Measurements from ENCODE around the gene CCR7. TPM values are rescaled to one million over a fixed set of nuclear protein-coding genes. Genes with fewer than 3 reads are reported as not detected.

CCR7 gene
- total RNA-seq, 4 donors from 2014 or later, result 1.5 TPM; not detected in 3

DNA sequence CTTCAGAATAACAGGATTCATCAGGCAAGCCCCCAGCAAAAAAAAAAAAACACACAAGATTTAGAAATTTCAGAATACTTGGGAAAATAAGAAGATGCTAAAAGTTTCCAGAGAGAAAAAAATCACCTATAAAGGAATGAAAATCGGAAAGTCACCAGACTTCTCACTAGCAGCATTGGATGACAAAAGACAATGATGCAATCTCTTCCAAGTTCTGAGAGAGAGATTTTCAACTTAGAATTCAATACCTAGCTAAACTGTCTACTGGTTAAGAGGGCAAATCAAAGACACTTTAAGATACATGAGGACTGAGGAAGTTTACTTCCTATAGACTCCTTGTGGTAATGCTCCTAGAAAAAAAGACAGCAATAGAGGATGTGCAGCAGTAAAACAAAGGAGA lies 40.0 kb downstream of the CCR7 start:
- TF ChIP-seq POLR2A (IDR thresholded peaks at IDR 0.05) (no peak), EP300 (IDR thresholded peaks at IDR 0.05) (no peak)
- TF ChIP-seq, protein P1, sequence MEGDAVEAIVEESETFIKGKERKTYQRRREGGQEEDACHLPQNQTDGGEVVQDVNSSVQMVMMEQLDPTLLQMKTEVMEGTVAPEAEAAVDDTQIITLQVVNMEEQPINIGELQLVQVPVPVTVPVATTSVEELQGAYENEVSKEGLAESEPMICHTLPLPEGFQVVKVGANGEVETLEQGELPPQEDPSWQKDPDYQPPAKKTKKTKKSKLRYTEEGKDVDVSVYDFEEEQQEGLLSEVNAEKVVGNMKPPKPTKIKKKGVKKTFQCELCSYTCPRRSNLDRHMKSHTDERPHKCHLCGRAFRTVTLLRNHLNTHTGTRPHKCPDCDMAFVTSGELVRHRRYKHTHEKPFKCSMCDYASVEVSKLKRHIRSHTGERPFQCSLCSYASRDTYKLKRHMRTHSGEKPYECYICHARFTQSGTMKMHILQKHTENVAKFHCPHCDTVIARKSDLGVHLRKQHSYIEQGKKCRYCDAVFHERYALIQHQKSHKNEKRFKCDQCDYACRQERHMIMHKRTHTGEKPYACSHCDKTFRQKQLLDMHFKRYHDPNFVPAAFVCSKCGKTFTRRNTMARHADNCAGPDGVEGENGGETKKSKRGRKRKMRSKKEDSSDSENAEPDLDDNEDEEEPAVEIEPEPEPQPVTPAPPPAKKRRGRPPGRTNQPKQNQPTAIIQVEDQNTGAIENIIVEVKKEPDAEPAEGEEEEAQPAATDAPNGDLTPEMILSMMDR (IDR thresholded peaks at IDR 0.05), result no peak
- Histone ChIP-seq H3K4me3 (no peak overlapping the region), H3K4me1 (peaks cover 0 to 21% (median 3%) of the 10 kb centered on the region in 4 donors), H3K27me3 (no peaks in the 10 kb centered on the region), H3K9me3 (peaks cover 0 to 13% (median 4%) of the 10 kb centered on the region in 4 donors), H3K36me3 (no peaks in the 10 kb centered on the region), H3K27ac (peak overlapping the region in 2 of 4 donors; percentile 29 to 50)
- 78 to 94% methylated on average over 1 of the region's 1 CpG for WGBS, 2 donors
- DNase-seq (ENCODE audit: low spot score in 2 of 2), result no peak

DNA sequence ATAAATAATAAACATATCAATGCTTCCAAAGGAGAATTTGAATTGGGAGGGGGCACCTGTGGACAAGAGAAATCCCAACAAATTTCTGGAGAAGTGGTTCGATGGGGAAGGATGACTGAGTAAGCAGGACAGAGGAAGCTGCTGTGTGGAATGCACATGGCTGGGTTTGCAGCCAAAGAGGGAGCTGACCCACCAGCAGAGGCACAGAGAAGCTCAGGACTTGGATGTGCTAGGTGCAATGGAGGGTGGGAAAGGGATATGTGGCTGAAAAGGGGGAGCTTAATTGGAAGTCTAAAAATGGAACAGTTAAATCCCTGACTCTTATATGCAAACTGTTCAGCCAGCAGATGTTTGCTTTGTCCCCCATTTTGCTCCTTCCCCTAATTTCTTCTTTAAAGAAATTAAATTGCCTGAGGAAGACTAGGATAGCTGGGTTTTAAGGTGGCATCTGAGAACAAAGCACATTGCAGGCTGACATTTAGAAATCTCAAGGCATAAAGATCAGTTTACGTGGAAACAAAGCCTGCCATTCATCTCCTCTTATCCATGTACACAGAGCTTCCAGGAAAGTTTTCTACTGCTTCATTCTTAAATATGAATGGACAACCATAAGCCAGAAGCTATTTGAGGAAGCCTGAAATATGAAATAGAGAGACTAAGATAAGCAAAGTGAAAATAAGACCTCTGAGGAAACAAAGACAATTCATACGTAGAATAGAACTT lies 40.9 kb downstream of the CCR7 start:
- peaks cover 0 to 13% (median 4%) of the 10 kb centered on the region in 4 donors for H3K9me3 ChIP-seq
- no peak overlapping the region for H3K4me3 ChIP-seq
- DNase-seq (ENCODE audit: low spot score in 2 of 2), result peak in 1 of 2 donors; percentile 1
- no peaks in the 10 kb centered on the region for H3K36me3 ChIP-seq
- TF ChIP-seq EP300 (IDR thresholded peaks at IDR 0.05) (peak in 1 of 2 donors; percentile 16), POLR2A (IDR thresholded peaks at IDR 0.05) (no peak)
- TF ChIP-seq, protein P1 (IDR thresholded peaks at IDR 0.05), result no peak
- no peaks in the 10 kb centered on the region for H3K27me3 ChIP-seq
- WGBS, 2 donors, result 45 to 49% methylated on average over 3 of the region's 3 CpGs
- peak overlapping the region in 3 of 4 donors; percentile 8 to 50 (median 29) for H3K27ac ChIP-seq
- H3K4me1 ChIP-seq, result peaks cover 0 to 21% (median 3%) of the 10 kb centered on the region in 4 donors

DNA sequence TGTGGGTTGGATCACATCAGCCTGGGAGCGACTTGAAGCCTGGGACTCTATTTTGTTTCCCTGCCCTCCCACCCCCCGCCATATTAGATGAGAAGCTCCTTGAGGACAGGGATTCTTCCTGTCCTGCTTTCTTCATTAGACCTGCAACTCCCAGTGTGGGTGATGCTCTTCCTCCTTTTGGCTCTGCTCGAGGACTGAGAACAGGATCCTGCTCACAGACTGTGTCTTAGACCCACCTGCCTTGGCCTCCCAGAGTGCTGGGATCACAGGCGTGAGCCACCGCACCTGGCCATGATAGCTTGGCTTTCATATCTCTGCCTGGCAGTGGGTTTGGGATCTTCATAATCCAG lies 42.3 kb downstream of the CCR7 start:
- 89% methylated on average over 3 of the region's 5 CpGs for WGBS, 2 donors
- DNase-seq (ENCODE audit: low spot score in 2 of 2), result no peak
- Histone ChIP-seq H3K9me3 (peaks cover 0 to 13% (median 4%) of the 10 kb centered on the region in 4 donors), H3K36me3 (no peaks in the 10 kb centered on the region), H3K27ac (peak overlapping the region in 3 of 4 donors; percentile 20 to 80 (median 56)), H3K4me1 (peaks cover 0 to 21% (median 3%) of the 10 kb centered on the region in 4 donors), H3K4me3 (no peak overlapping the region), H3K27me3 (no peaks in the 10 kb centered on the region)
- TF ChIP-seq, protein P1 (IDR thresholded peaks at IDR 0.05), result no peak
- TF ChIP-seq EP300 (IDR thresholded peaks at IDR 0.05) (no peak), POLR2A (IDR thresholded peaks at IDR 0.05) (no peak)

DNA sequence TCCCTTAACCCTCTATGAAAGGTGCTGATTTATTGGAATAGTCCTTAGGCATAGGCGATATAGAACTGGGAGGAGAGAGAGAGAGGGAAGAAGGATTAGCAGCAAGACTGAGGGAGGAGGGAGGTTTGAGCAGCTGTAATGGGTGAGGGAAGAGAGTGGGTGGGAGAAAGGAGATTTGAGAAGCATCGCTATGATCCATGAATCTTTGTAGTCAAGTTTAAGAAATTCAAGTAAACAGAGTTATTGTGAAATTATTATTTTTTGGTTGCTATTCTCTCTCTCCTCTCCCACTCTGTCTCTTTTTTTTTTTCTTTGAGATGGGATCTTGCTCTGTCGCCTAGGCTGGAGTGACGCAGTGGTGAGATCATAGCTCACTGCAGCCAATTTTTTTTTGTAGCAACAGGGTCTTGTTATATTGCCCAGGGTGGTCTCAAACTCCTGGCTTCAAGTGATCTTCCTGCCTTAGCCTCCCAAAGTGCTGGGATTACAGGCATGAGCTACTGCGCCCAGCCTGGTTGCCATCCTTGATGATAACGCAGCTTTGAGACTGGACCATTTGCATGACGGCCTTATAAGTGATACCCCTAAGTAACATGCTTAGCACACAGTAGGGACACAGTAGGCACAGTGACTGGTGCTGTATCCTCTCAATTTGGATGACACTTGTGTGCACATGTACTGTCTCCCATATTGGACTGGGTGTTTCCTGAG lies 42.9 kb downstream of the CCR7 start:
- peaks cover 0 to 21% (median 3%) of the 10 kb centered on the region in 4 donors for H3K4me1 ChIP-seq
- no peak overlapping the region for H3K4me3 ChIP-seq
- TF ChIP-seq POLR2A (IDR thresholded peaks at IDR 0.05) (no peak), EP300 (IDR thresholded peaks at IDR 0.05) (no peak)
- TF ChIP-seq, protein P1 (IDR thresholded peaks at IDR 0.05), result no peak
- peaks cover 0 to 13% (median 4%) of the 10 kb centered on the region in 4 donors for H3K9me3 ChIP-seq
- H3K27ac ChIP-seq, result peak overlapping the region in 3 of 4 donors; percentile 20 to 80 (median 56)
- H3K27me3 ChIP-seq, result no peaks in the 10 kb centered on the region
- no peaks in the 10 kb centered on the region for H3K36me3 ChIP-seq
- no peak for DNase-seq (ENCODE audit: low spot score in 2 of 2)
- 71 to 73% methylated on average over 7 of the region's 7 CpGs for WGBS, 2 donors

DNA sequence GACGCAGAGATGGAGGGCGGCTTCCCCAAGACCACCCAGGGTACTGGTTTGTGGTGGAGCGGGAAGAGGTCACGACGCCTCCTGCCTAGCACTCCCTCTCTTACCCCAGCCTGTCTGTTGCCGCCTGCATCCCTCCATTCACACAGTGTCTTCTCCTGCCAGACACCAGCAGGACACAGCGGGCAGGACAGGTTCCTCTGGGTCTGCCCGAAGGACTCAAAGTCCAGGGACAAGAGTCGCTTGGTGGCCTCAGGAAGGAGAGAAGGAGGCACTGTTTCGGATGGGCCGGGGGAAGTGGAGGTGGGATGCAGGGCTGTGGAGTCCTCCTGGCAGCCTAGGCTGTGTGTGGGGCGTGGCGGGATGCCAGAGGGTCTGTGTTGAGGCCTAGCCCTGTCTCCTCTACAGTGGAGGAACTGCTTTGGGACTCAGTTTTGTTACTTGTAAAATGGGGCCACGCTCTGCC lies 44.2 kb downstream of the CCR7 start:
- no peak for TF ChIP-seq EP300 (IDR thresholded peaks at IDR 0.05)
- TF ChIP-seq, protein P1 (IDR thresholded peaks at IDR 0.05), result no peak
- TF ChIP-seq POLR2A (IDR thresholded peaks at IDR 0.05), result no peak
- DNase-seq (ENCODE audit: low spot score in 2 of 2), result peak in 1 of 2 donors; percentile 4
- peak overlapping the region in 2 of 4 donors; percentile 33 to 37 for H3K27ac ChIP-seq
- peaks cover 0 to 26% (median 7%) of the 10 kb centered on the region in 4 donors for H3K4me1 ChIP-seq
- no peaks in the 10 kb centered on the region for H3K36me3 ChIP-seq
- H3K4me3 ChIP-seq, result no peak overlapping the region
- no peaks in the 10 kb centered on the region for H3K27me3 ChIP-seq
- peaks cover 0 to 10% (median 4%) of the 10 kb centered on the region in 4 donors for H3K9me3 ChIP-seq
- 89 to 93% methylated on average over 14 of the region's 14 CpGs for WGBS, 2 donors

All from tibial nerve (tissue), 4 donors.